Measurements from ENCODE around the gene VSIG10L. TPM values are rescaled to one million over a fixed set of nuclear protein-coding genes. Genes with fewer than 3 reads are reported as not detected.

VSIG10L gene
- total and polyA plus RNA-seq, 2 experiments from 2014 or later, result 0.61 to 1.7 TPM

DNA sequence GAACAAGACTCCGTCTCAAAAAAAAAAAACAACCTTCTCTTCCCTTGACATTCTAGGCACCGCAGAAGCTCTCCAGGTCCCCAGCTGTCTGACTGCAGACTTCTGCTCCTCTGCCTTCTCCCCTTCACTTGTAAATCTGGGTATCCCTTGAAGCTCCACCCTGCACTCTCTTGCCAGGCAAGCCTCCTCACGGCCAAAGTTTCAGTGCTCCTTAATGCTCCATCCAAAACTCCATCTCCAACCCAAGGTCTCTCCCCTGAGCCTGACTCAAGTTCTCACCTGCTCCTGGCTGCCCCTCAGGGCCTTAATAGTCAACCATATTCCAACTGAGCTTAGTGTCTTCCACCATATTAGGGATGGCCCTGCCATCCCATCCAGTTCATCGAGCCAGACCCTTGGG is 28.3 kb upstream of the VSIG10L start:
- Histone ChIP-seq H3K4me1 (ENCODE audit: insufficient read depth) (0 out of 2 replicates have a peak, but pooled peaks cover 1% of the 10 kb centered on the region), H3K4me2 (ENCODE audit: unreplicated experiment) (no peak overlapping the region), H3K4me3 (no peak overlapping the region), H3F3A (ENCODE audit: insufficient read depth) (no peaks in the 10 kb centered on the region), H3K9me2 (ENCODE audit: insufficient read depth) (no peaks in the 10 kb centered on the region), H3K9ac (no peak overlapping the region), H3K9me3 (ENCODE audit: low read depth) (no peaks in the 10 kb centered on the region), H3K27me3 (replicated peaks; ENCODE audit: insufficient read depth) (no peaks in the 10 kb centered on the region), H2AFZ (no peak overlapping the region), H3K27ac (no peak overlapping the region), H3K36me3 (ENCODE audit: low read depth) (no peaks in the 10 kb centered on the region), H3K79me2 (ENCODE audit: insufficient read depth) (peaks cover 9% of the 10 kb centered on the region), H4K20me1 (ENCODE audit: insufficient read depth) (no peaks in the 10 kb centered on the region)
- TF ChIP-seq EZH2 (IDR thresholded peaks at IDR 0.05; ENCODE audit: insufficient read depth, poor library complexity, severe bottlenecking) (no peak), EZH2phosphoT487 (IDR thresholded peaks at IDR 0.05; ENCODE audit: insufficient read depth, low read depth) (no peak)
- 54% methylated on average over 4 of the region's 4 CpGs for WGBS, 2 experiments (ENCODE audit: low coverage in 1 of 2, low lambda C conversion rate in 2 of 2, missing lambda C conversion rate in 2 of 2)
- DNase-seq, result no peak
- in situ Hi-C loops (cut with MboI), result no loop called here

DNA sequence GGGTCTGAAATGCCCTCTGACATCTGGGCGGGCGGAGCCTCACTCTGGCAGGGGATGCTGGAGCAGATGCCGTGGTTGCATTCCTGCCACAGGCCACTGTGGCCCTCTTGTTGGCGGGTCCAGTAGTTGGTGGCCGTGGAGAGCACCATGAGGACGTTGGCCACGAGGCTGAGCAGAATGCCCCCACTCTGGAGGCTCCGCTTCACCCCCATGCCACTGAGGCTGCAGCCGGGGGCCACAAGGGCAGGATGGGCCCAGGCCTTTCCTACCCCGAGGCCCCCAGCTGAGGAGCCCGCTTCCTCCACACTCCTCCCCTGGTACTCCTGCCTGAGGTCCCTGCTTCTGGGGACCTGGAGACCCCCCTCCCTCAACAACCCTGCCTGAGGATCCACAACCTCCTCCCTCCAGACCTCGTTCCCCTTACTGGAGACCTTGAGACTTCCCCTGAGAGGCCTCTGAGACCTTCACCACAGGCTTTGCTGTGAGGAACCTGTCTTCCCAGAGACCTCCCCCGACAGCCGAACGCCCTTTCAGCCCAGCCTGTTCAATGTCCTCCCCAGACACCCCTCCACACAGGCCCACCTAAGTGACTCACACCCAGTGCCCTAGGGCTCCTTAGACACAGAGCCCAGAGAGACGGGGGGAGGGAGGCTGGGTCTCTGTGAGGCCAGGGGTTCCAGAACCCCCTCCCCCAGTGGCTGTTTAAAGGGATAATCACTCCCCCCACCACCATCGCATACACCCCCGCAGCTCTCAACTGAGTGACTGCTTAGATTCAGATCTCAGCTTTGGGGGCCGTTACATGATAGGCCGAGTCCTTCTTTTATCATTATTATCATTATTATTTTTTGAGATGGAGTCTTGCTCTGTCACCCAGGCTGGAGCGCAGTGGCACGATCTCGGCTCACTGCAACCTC is 26.7 kb upstream of the VSIG10L start, which contains the start of gene CLDND2:
Gene CLDND2 (minus strand): TSS at position 638 of the 917 bp plus-strand sequence. CDS start 426 bp downstream, at position 212.
- no peaks in the 10 kb centered on the region for H3K27me3 ChIP-seq (replicated peaks; ENCODE audit: insufficient read depth)
- peak within 1 kb of the TSS; percentile 87 for H2AFZ ChIP-seq
- H3K27ac ChIP-seq, result peak within 1 kb of the TSS; percentile 69
- no peaks in the 10 kb centered on the region for H3K9me2 ChIP-seq (ENCODE audit: insufficient read depth)
- H3K9ac ChIP-seq, result peak within 1 kb of the TSS; percentile 95
- TF ChIP-seq EZH2phosphoT487 (IDR thresholded peaks at IDR 0.05; ENCODE audit: insufficient read depth, low read depth) (no peak), EZH2 (IDR thresholded peaks at IDR 0.05; ENCODE audit: insufficient read depth, poor library complexity, severe bottlenecking) (no peak)
- H3K36me3 ChIP-seq (ENCODE audit: low read depth), result no peaks in the 10 kb centered on the region
- no peaks in the 10 kb centered on the region for H3F3A ChIP-seq (ENCODE audit: insufficient read depth)
- H3K4me2 ChIP-seq (ENCODE audit: unreplicated experiment), result peak within 1 kb of the TSS; percentile 71
- no peak for DNase-seq
- peak within 1 kb of the TSS; percentile 77 for H3K4me3 ChIP-seq
- H3K79me2 ChIP-seq (ENCODE audit: insufficient read depth), result peaks cover 25% of the 10 kb centered on the region
- no peaks in the 10 kb centered on the region for H4K20me1 ChIP-seq (ENCODE audit: insufficient read depth)
- H3K9me3 ChIP-seq (ENCODE audit: low read depth), result no peaks in the 10 kb centered on the region
- 0 out of 2 replicates have a peak, but pooled peaks cover 10% of the 10 kb centered on the region for H3K4me1 ChIP-seq (ENCODE audit: insufficient read depth)
- 60% methylated on average over 23 of the region's 23 CpGs for WGBS, 2 experiments (ENCODE audit: low coverage in 1 of 2, low lambda C conversion rate in 2 of 2, missing lambda C conversion rate in 2 of 2)
- in situ Hi-C loops (cut with MboI), result no loop called here

DNA sequence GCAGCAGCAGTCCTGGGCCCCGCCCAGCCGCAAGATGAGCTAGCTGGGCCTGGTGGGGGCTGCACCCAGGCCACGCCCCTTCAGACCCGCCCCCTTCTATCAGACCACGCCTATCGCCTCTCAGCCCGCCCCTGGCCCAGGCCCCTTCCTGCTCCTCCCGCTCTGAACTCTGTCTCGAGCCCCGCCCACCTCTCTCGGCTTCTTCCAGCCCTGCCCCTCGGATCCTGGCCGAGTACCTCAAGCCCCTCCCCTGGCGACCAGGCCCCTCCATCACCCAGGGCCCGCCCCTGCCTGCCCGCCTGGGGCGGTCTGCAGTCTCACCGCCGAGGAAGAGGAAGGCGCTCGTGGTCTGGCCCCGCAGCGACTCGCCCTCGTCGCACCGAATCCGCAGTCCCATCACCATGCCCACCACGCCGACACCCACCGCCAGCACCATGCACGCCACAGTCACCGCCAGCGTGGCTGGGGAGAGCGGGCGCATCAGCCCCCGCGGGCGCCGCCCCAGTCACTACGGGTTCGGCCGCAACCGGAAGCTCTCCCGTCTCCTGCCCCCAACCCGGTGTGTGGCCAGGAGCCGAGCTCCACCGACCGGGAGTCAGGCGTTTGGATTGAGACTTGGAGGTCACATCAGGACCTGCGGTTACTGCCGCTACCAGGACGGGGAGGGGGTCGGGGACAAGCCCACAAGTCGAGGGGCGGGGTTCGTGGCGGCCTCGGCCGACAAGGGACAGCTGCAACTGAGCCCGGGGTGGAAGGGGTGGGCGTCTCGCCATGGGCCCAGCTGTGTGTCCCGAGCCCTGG is 25.8 kb upstream of the VSIG10L start:
- no peak for TF ChIP-seq EZH2 (IDR thresholded peaks at IDR 0.05; ENCODE audit: insufficient read depth, poor library complexity, severe bottlenecking)
- TF ChIP-seq EZH2phosphoT487 (IDR thresholded peaks at IDR 0.05; ENCODE audit: insufficient read depth, low read depth), result no peak
- Histone ChIP-seq H3K27me3 (replicated peaks; ENCODE audit: insufficient read depth) (no peaks in the 10 kb centered on the region), H3K36me3 (ENCODE audit: low read depth) (no peaks in the 10 kb centered on the region), H3K9me2 (ENCODE audit: insufficient read depth) (no peaks in the 10 kb centered on the region), H3K4me3 (peak overlapping the region; percentile 77), H2AFZ (peak overlapping the region; percentile 91), H3F3A (ENCODE audit: insufficient read depth) (no peaks in the 10 kb centered on the region), H3K9me3 (ENCODE audit: low read depth) (no peaks in the 10 kb centered on the region), H3K79me2 (ENCODE audit: insufficient read depth) (peaks cover 33% of the 10 kb centered on the region), H4K20me1 (ENCODE audit: insufficient read depth) (no peaks in the 10 kb centered on the region), H3K27ac (peak overlapping the region; percentile 87), H3K4me2 (ENCODE audit: unreplicated experiment) (peak overlapping the region; percentile 91), H3K4me1 (ENCODE audit: insufficient read depth) (peaks cover 14% of the 10 kb centered on the region; the same call in 1 of the 2 replicates), H3K9ac (peak overlapping the region; percentile 95)
- WGBS, 2 experiments (ENCODE audit: low coverage in 1 of 2, low lambda C conversion rate in 2 of 2, missing lambda C conversion rate in 2 of 2), result 1% methylated on average over 62 to 63 of the region's 64 CpGs
- DNase-seq, result peak; percentile 99
- in situ Hi-C loops (cut with MboI), result no loop called here

DNA sequence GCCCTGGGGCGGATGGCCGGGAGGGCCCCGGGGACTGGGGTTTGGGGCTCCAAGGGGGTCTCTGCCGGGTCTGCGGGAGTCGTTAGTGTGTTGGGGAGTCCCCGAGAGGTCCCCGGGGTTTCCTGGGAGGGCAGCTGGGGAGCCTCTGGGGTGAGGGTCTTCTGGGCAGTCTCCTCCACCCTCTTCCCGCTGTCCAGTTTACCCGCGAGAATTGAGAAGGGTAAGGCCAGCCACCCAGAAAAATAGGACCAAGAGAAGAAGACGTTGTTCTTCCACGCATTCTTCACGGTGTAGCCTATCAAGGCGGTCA is 25.3 kb upstream of the VSIG10L start:
- Histone ChIP-seq H3K9ac (peak overlapping the region; percentile 95), H3K9me3 (ENCODE audit: low read depth) (no peaks in the 10 kb centered on the region), H4K20me1 (ENCODE audit: insufficient read depth) (no peaks in the 10 kb centered on the region), H3K27ac (peak overlapping the region; percentile 87), H3K36me3 (ENCODE audit: low read depth) (no peaks in the 10 kb centered on the region), H3K4me2 (ENCODE audit: unreplicated experiment) (peak overlapping the region; percentile 91), H3K4me1 (ENCODE audit: insufficient read depth) (peaks cover 14% of the 10 kb centered on the region; the same call in 1 of the 2 replicates), H2AFZ (peak overlapping the region; percentile 91), H3K27me3 (replicated peaks; ENCODE audit: insufficient read depth) (no peaks in the 10 kb centered on the region), H3K4me3 (peak overlapping the region; percentile 77), H3F3A (ENCODE audit: insufficient read depth) (no peaks in the 10 kb centered on the region), H3K9me2 (ENCODE audit: insufficient read depth) (no peaks in the 10 kb centered on the region), H3K79me2 (ENCODE audit: insufficient read depth) (peaks cover 39% of the 10 kb centered on the region)
- DNase-seq, result no peak
- TF ChIP-seq EZH2 (IDR thresholded peaks at IDR 0.05; ENCODE audit: insufficient read depth, poor library complexity, severe bottlenecking), result no peak
- TF ChIP-seq EZH2phosphoT487 (IDR thresholded peaks at IDR 0.05; ENCODE audit: insufficient read depth, low read depth), result no peak
- in situ Hi-C loops (cut with MboI), result no loop called here
- 0 to 1% methylated on average over 10 to 15 of the region's 15 CpGs for WGBS, 2 experiments (ENCODE audit: low coverage in 1 of 2, low lambda C conversion rate in 2 of 2, missing lambda C conversion rate in 2 of 2)
